ENCODE results near the gene RHBDF1.
"Not testable (repeated sequence)": the region's sequence is repeated elsewhere in the genome, so short reads cannot be mapped to it uniquely, and the experiment has no call there.

Gene RHBDF1

GRCh38 chr16:35678-36305 is 36.6 kb downstream of the RHBDF1 start:
- no peak overlapping the region for H3K27ac ChIP-seq
- no peak for TF ChIP-seq CTCF (conservative IDR thresholded peaks at IDR 0.05)

GRCh38 chr16:35011-35677 is 37.3 kb downstream of the RHBDF1 start:
- no peak for TF ChIP-seq CTCF (conservative IDR thresholded peaks at IDR 0.05)
- H3K27ac ChIP-seq = no peak overlapping the region

- no peak for TF ChIP-seq CTCF (conservative IDR thresholded peaks at IDR 0.05)
- no peak overlapping the region for H3K27ac ChIP-seq
Measured at GRCh38 chr16:34648-34987, 37.8 kb downstream of the RHBDF1 start.

- no peak for TF ChIP-seq CTCF (conservative IDR thresholded peaks at IDR 0.05)
Measured at GRCh38 chr16:33877-34647, 38.4 kb downstream of the RHBDF1 start.

GRCh38 chr16:33154-33876 is 39.1 kb downstream of the RHBDF1 start:
- H3K27ac ChIP-seq = not testable (repeated sequence)

More at GRCh38 chr16:33877-34647, 38.4 kb downstream of the RHBDF1 start:
- no peak overlapping the region for H3K27ac ChIP-seq

- not testable (repeated sequence) for H3K27ac ChIP-seq
Measured at GRCh38 chr16:30627-31026, 41.8 kb downstream of the RHBDF1 start.

- H3K27ac ChIP-seq = not testable (repeated sequence)
Measured at GRCh38 chr16:25926-26348, 46.5 kb downstream of the RHBDF1 start.

GRCh38 chr16:24151-24550 is 48.3 kb downstream of the RHBDF1 start:
- not testable (repeated sequence) for H3K27ac ChIP-seq

- not testable (repeated sequence) for H3K27ac ChIP-seq
Measured at GRCh38 chr16:20886-21285, 51.5 kb downstream of the RHBDF1 start.

- not testable (repeated sequence) for H3K27ac ChIP-seq
Measured at GRCh38 chr16:17062-17765, 55.2 kb downstream of the RHBDF1 start.

GRCh38 chr16:10772-11171 is 61.7 kb downstream of the RHBDF1 start:
- H3K27ac ChIP-seq = not testable (repeated sequence)
